Tibial nerve (tissue), 4 donors: ENCODE results near the gene THSD1. TPM values are rescaled to one million over a fixed set of nuclear protein-coding genes. Genes with fewer than 3 reads are reported as not detected.

Experiments
- DNase-seq, 2 donors: peaks; one replicate each; pipeline ENCODE4 v3.0.0-alpha.2; 2019; ENCODE audit warnings: low spot score in 2 of 2
- H3K27ac ChIP-seq, 4 donors: fragments of 200-600 bp; sonication (generic) in 3 of 4; one replicate each; pipeline ENCODE4 v1.5.1; 2017 to 2019; ENCODE audit warnings: mild to moderate bottlenecking in 1 of 4
- H3K27me3 ChIP-seq, 2 donors: fragments of 200-600 bp; sonication (generic) in 1 of 2; one replicate each; pipeline versions ENCODE4 v1.5.1 to v1.6.0; 2017 to 2019
- H3K36me3 ChIP-seq, 3 donors: fragments of 200-600 bp; sonication (generic); one replicate each; pipeline ENCODE4 v1.5.1; 2018 to 2019
- H3K4me1 ChIP-seq, 4 donors: fragments of 200-600 bp; sonication (generic) in 3 of 4; one replicate each; pipeline ENCODE4 v1.5.1; 2017 to 2019
- H3K4me3 ChIP-seq, 4 donors: fragments of 200-600 bp; sonication (generic) in 3 of 4; one replicate each; pipeline ENCODE4 v1.5.1; 2017 to 2019; ENCODE audit warnings: mild to moderate bottlenecking in 1 of 4, moderate library complexity in 1 of 4
- H3K9me3 ChIP-seq, 4 donors: fragments of 200-600 bp; sonication (generic) in 3 of 4; one replicate each; pipeline ENCODE4 v1.5.1; 2017 to 2019
- CTCF ChIP-seq, 5 experiments: fragments of 200-600 bp in 3 of 5; fragments of 450-650 bp in 2 of 5; sonication (generic) in 3 of 5; IDR thresholded peaks; one replicate each; pipeline ENCODE4 v1.5.1; 2016 to 2019; ENCODE audit warnings: antibody characterized with exemption in 5 of 5, mild to moderate bottlenecking in 3 of 5, moderate library complexity in 2 of 5
- EP300 ChIP-seq, 2 donors: sonication (generic); formaldehyde crosslinking; IDR thresholded peaks; one replicate each; pipeline ENCODE4 v1.6.1; 2017; ENCODE audit warnings: antibody characterized with exemption in 2 of 2, mild to moderate bottlenecking in 1 of 2
- POLR2A ChIP-seq, 2 donors: fragments of 450-650 bp; IDR thresholded peaks; one replicate each; pipeline ENCODE4 v1.6.1; 2017; ENCODE audit warnings: antibody characterized with exemption in 2 of 2, mild to moderate bottlenecking in 2 of 2, moderate library complexity in 2 of 2
- WGBS, 2 donors: methylation state at CpG; one replicate each; pipeline ENCODE4 v1.1.5; 2018; 5-methylcytosine and 5-hydroxymethylcytosine counted together
- total RNA-seq, 4 donors: library from RNA; depleted of rRNA; stranded (reverse); fragments of >200 nt; gene quantifications; one replicate each; pipeline ENCODE4 v1.1.0, GENCODE V29; 2016

Gene THSD1
- total RNA-seq, 4 donors from 2014 or later = 6.1 to 10.5 (median 7.8) TPM

DNA sequence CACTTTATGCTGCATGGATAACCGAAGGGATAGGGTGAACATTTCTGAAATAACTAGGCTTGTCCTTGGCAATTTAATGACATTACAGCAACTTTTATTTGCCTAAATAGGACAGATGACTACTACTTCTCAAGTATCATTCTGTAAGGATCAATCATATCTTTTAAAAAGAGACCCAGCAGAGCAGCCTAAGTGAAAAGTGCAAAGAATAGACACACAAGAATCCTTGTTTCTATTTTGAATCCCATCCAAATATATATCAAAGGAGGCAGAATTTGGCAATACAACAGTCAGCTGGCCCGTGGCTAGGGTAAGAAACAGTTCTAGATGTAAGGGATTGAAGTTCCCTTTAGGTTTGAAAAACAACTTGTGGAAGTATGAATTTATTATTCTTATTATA lies 6.9 kb downstream of the THSD1 start:
- no peaks in the 10 kb centered on the region for H3K27me3 ChIP-seq
- DNase-seq = no peak
- no peaks in the 10 kb centered on the region for H3K9me3 ChIP-seq
- H3K27ac ChIP-seq = no peak overlapping the region
- H3K4me3 ChIP-seq = no peak overlapping the region
- whole genome bisulfite sequencing, 2 donors = 32 to 33% methylated on average over 2 of the region's 2 CpGs
- H3K4me1 ChIP-seq = peaks cover 0 to 13% (median 2%) of the 10 kb centered on the region in 4 donors
- TF ChIP-seq EP300 (IDR thresholded peaks at IDR 0.05) = no peak
- no peak for TF ChIP-seq POLR2A (IDR thresholded peaks at IDR 0.05)
- TF ChIP-seq CTCF (IDR thresholded peaks at IDR 0.05) = no peak
- H3K36me3 ChIP-seq = no peaks in the 10 kb centered on the region

DNA sequence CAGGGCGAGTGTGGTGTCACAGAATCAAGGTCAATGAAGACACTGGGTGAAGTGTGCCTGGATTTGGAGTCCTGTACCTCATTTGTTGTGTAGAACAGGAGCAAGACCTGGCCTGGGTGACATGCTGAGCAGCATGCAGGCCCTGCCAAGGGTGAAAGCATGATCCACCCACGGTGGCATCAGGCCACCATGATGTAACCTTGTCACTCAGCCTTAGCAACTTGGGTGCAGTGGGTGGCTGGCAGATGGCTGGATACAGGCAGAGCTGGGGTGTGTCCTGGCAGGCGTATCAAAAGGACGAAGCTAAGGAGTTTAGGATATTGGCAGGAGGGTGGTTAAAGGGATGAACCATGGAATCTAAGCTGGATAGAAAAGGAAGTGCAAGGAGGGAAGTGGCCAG lies 10.3 kb downstream of the THSD1 start:
- WGBS, 2 donors = 82 to 89% methylated on average over 4 of the region's 4 CpGs
- H3K36me3 ChIP-seq = no peaks in the 10 kb centered on the region
- no peaks in the 10 kb centered on the region for H3K27me3 ChIP-seq
- DNase-seq = no peak
- H3K27ac ChIP-seq = no peak overlapping the region
- TF ChIP-seq CTCF (IDR thresholded peaks at IDR 0.05) (no peak), EP300 (IDR thresholded peaks at IDR 0.05) (no peak), POLR2A (IDR thresholded peaks at IDR 0.05) (no peak)
- no peaks in the 10 kb centered on the region for H3K9me3 ChIP-seq
- no peak overlapping the region for H3K4me3 ChIP-seq
- H3K4me1 ChIP-seq = peaks cover 0 to 11% (median 2%) of the 10 kb centered on the region in 4 donors

- Histone ChIP-seq H3K36me3 (no peaks in the 10 kb centered on the region), H3K4me3 (no peak overlapping the region), H3K4me1 (peaks cover 0 to 11% (median 0%) of the 10 kb centered on the region in 4 donors), H3K27me3 (no peaks in the 10 kb centered on the region), H3K27ac (no peak overlapping the region), H3K9me3 (no peaks in the 10 kb centered on the region)
- TF ChIP-seq EP300 (IDR thresholded peaks at IDR 0.05) (no peak), CTCF (IDR thresholded peaks at IDR 0.05) (no peak), POLR2A (IDR thresholded peaks at IDR 0.05) (no peak)
- DNase-seq = no peak
- WGBS, 2 donors = 66 to 69% methylated on average over 2 of the region's 2 CpGs
Observed at GRCh38 chr13:52394586-52394985, 11.4 kb downstream of the THSD1 start.

GRCh38 chr13:52393572-52394357 lies 12.2 kb downstream of the THSD1 start:
- Histone ChIP-seq H3K9me3 (no peaks in the 10 kb centered on the region), H3K27ac (no peak overlapping the region), H3K36me3 (peaks cover 0 to under 1% (median 0%) of the 10 kb centered on the region in 3 donors), H3K4me1 (peaks cover 0 to 5% (median 0%) of the 10 kb centered on the region in 4 donors), H3K27me3 (no peaks in the 10 kb centered on the region), H3K4me3 (no peak overlapping the region)
- WGBS, 2 donors = 76% methylated on average over 8 of the region's 8 CpGs
- DNase-seq = no peak
- TF ChIP-seq EP300 (IDR thresholded peaks at IDR 0.05) (no peak), CTCF (IDR thresholded peaks at IDR 0.05) (no peak), POLR2A (IDR thresholded peaks at IDR 0.05) (no peak)

DNA sequence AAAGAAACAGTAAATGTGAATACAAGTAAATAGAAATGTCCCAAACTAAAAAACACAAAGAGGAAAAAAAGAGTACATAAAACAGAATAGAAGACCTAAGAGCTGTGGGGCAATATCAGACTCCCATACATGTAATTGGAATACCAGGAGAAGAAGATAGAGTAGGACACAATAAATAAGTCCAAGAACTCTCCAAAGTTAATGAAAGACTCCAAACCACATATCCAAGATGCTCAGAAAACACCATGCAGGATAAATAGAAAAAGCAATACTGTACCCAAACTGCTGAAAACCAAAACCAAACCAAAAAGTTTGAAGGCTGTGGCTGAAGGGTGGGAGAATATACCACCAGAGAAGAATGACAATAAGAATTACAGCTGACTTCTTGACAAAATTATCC lies 18.3 kb downstream of the THSD1 start:
- Histone ChIP-seq H3K4me1 (no peaks in the 10 kb centered on the region), H3K27ac (no peak overlapping the region), H3K4me3 (no peak overlapping the region), H3K9me3 (peaks cover 0 to 9% (median 0%) of the 10 kb centered on the region in 4 donors), H3K27me3 (no peaks in the 10 kb centered on the region), H3K36me3 (peaks cover 0 to 8% (median 0%) of the 10 kb centered on the region in 3 donors)
- no peak for DNase-seq
- TF ChIP-seq CTCF (IDR thresholded peaks at IDR 0.05) = no peak
- TF ChIP-seq EP300 (IDR thresholded peaks at IDR 0.05) = no peak
